SKM-1 treated with dmso at 0.1 percent for 144 hours (cell line): ENCODE measurements around the gene NBPF15.
"Not testable (repeated sequence)": the region's sequence is repeated elsewhere in the genome, so short reads cannot be mapped to it uniquely, and the experiment has no call there.

Experiments used
- DNase-seq: peaks from one replicate; lab custom pipeline; 2025; ENCODE audit not compliant: unreplicated experiment; lab: John Stamatoyannopoulos, UW

The NBPF15 gene

GRCh38 chr1:144461136-144461759, at the start of gene NBPF15:
Gene NBPF15, minus strand, starts transcription at chr1:144461669. Its CDS starts 21,666 bp downstream, at chr1:144440003.
- DNase-seq: not testable (repeated sequence)

- DNase-seq: not testable (repeated sequence)
Observed at GRCh38 chr1:144496429-144496828, 35.0 kb upstream of the NBPF15 start.

GRCh38 chr1:144494130-144494529, 32.7 kb upstream of the NBPF15 start:
- DNase-seq: not testable (repeated sequence)

GRCh38 chr1:144490394-144490793, 28.9 kb upstream of the NBPF15 start:
- DNase-seq: not testable (repeated sequence)

GRCh38 chr1:144487002-144487401, 25.5 kb upstream of the NBPF15 start:
- not testable (repeated sequence) for DNase-seq

- DNase-seq: not testable (repeated sequence)
Observed at GRCh38 chr1:144485048-144485993, 23.9 kb upstream of the NBPF15 start.

GRCh38 chr1:144473897-144474296, 12.4 kb upstream of the NBPF15 start:
- not testable (repeated sequence) for DNase-seq

GRCh38 chr1:144471434-144471833, 10.0 kb upstream of the NBPF15 start:
- not testable (repeated sequence) for DNase-seq

GRCh38 chr1:144461778-144462177, 309 bp upstream of the NBPF15 start:
- not testable (repeated sequence) for DNase-seq

GRCh38 chr1:144460686-144461085, 783 bp downstream of the NBPF15 start:
- not testable (repeated sequence) for DNase-seq

- not testable (repeated sequence) for DNase-seq
Observed at GRCh38 chr1:144442402-144442801, 19.1 kb downstream of the NBPF15 start.

- not testable (repeated sequence) for DNase-seq
Observed at GRCh38 chr1:144439737-144440136, 21.7 kb downstream of the NBPF15 start.

GRCh38 chr1:144418891-144419694, 42.4 kb downstream of the NBPF15 start:
- not testable (repeated sequence) for DNase-seq

GRCh38 chr1:144413404-144414118, 47.9 kb downstream of the NBPF15 start:
- not testable (repeated sequence) for DNase-seq

- DNase-seq: not testable (repeated sequence)
Observed at GRCh38 chr1:144412491-144413403, 48.7 kb downstream of the NBPF15 start.

- not testable (repeated sequence) for DNase-seq
Observed at GRCh38 chr1:144412068-144412471, 49.4 kb downstream of the NBPF15 start.

- not testable (repeated sequence) for DNase-seq
Observed at GRCh38 chr1:144402807-144403206, 58.7 kb downstream of the NBPF15 start.

- DNase-seq: not testable (repeated sequence)
Observed at GRCh38 chr1:144371651-144372050, 89.8 kb downstream of the NBPF15 start.
